CD14-positive monocyte (primary cell): Measurements from ENCODE around the gene GPRC5B. TPM values are rescaled to one million over a fixed set of nuclear protein-coding genes. Genes with fewer than 3 reads are reported as not detected.
A peak's percentile ranks its signal among the peaks of the same experiment; 100 is the strongest.

Source experiments
- DNase-seq, 3 donors: peaks; one replicate each; pipeline ENCODE4 v3.0.0-alpha.2; 2011 to 2022
- H2AFZ ChIP-seq: 2 replicates; pipeline ENCODE4 v1.6.0; 2012; ENCODE audit warnings: mild to moderate bottlenecking, low read depth, low read length, inconsistent platforms; ENCODE audit not compliant: insufficient read depth, poor library complexity, severe bottlenecking
- H3K27ac ChIP-seq, 2 donors: 1 replicate in 1 of 2; 2 replicates in 1 of 2; pipeline ENCODE4 v1.5.1; 2012 to 2013; ENCODE audit warnings: low read length in 2 of 2, control low read depth in 1 of 2, inconsistent platforms in 1 of 2, low read depth in 1 of 2, mild to moderate bottlenecking in 1 of 2
- H3K27me3 ChIP-seq, 2 donors: one replicate each; pipeline versions ENCODE4 v1.6.0 to v1.6.1; 2011 to 2013; ENCODE audit warnings: low read length in 2 of 2; ENCODE audit not compliant: control insufficient read depth in 2 of 2, insufficient read depth in 2 of 2
- H3K36me3 ChIP-seq, 2 donors: replicated peaks in 1 of 2; 1 replicate in 1 of 2; 2 replicates in 1 of 2; pipeline versions ENCODE4 v1.5.1 to v1.6.1; 2012 to 2013; ENCODE audit warnings: low read length in 2 of 2, control low read depth in 1 of 2, inconsistent platforms in 1 of 2, mild to moderate bottlenecking in 1 of 2; ENCODE audit not compliant: insufficient read depth in 2 of 2, control insufficient read depth in 1 of 2
- H3K4me1 ChIP-seq, 2 donors: 1 replicate in 1 of 2; 2 replicates in 1 of 2; pipeline versions ENCODE4 v1.5.1 to v1.6.1; 2012 to 2013; ENCODE audit warnings: low read length in 2 of 2, control low read depth in 1 of 2, inconsistent platforms in 1 of 2, mild to moderate bottlenecking in 1 of 2, moderate library complexity in 1 of 2; ENCODE audit not compliant: insufficient read depth in 2 of 2, control insufficient read depth in 1 of 2
- H3K4me2 ChIP-seq: replicated peaks from 2 replicates; pipeline ENCODE3; 2012; ENCODE audit warnings: low read length, moderate library complexity, mild to moderate bottlenecking; ENCODE audit not compliant: poor library complexity, severe bottlenecking; ENCODE audit errors: extremely low read depth
- H3K4me3 ChIP-seq, 3 experiments: fragments of 200-600 bp in 1 of 3; sonication (generic) in 1 of 3; replicated peaks in 1 of 3; 1 replicate in 2 of 3; 2 replicates in 1 of 3; pipeline ENCODE4 v1.5.1; 2011 to 2013; ENCODE audit warnings: low read length in 3 of 3, mild to moderate bottlenecking in 3 of 3, control low read depth in 2 of 3, low read depth in 2 of 3, inconsistent platforms in 1 of 3, moderate library complexity in 1 of 3
- H3K79me2 ChIP-seq: 2 replicates; pipeline ENCODE4 v1.6.0; 2012; ENCODE audit warnings: mild to moderate bottlenecking, control low read depth, inconsistent platforms, low read length, moderate library complexity; ENCODE audit not compliant: insufficient read depth
- H3K9ac ChIP-seq: 2 replicates; pipeline ENCODE4 v1.6.0; 2017; ENCODE audit warnings: low read length, mild to moderate bottlenecking; ENCODE audit not compliant: insufficient read depth, poor library complexity, severe bottlenecking
- H3K9me3 ChIP-seq, 2 donors: replicated peaks in 1 of 2; 1 replicate in 1 of 2; 2 replicates in 1 of 2; pipeline versions ENCODE4 v1.5.1 to v1.6.1; 2012 to 2013; ENCODE audit warnings: low read length in 2 of 2, control low read depth in 1 of 2; ENCODE audit not compliant: control insufficient read depth in 1 of 2, insufficient read depth in 1 of 2
- H4K20me1 ChIP-seq: 2 replicates; pipeline ENCODE4 v1.6.0; 2012; ENCODE audit warnings: mild to moderate bottlenecking, low read length, control low read depth, moderate library complexity; ENCODE audit not compliant: insufficient read depth
- H3K27ac Mint-ChIP-seq, 7 donors: one replicate each; pipeline ENCODE4 v1.8.0; 2020; ENCODE audit warnings: mild to moderate bottlenecking in 7 of 7, mixed read lengths in 7 of 7, moderate library complexity in 6 of 7, inconsistent platforms in 2 of 7
- H3K27me3 Mint-ChIP-seq, 3 donors: one replicate each; pipeline ENCODE4 v1.8.0; 2021 to 2022; ENCODE audit warnings: low read depth in 3 of 3, mild to moderate bottlenecking in 3 of 3, mixed read lengths in 3 of 3, moderate library complexity in 3 of 3, inconsistent platforms in 1 of 3
- H3K36me3 Mint-ChIP-seq, 2 donors: one replicate each; pipeline ENCODE4 v1.8.0; 2020; ENCODE audit warnings: mixed read lengths in 2 of 2, inconsistent platforms in 1 of 2, mild to moderate bottlenecking in 1 of 2
- H3K4me1 Mint-ChIP-seq: one replicate; pipeline ENCODE4 v1.8.0; 2020; ENCODE audit warnings: mild to moderate bottlenecking, mixed read lengths
- H3K4me3 Mint-ChIP-seq, 2 donors: one replicate each; pipeline ENCODE4 v1.8.0; 2020; ENCODE audit warnings: mild to moderate bottlenecking in 2 of 2, mixed read lengths in 2 of 2, moderate library complexity in 1 of 2
- H3K9me3 Mint-ChIP-seq, 7 donors: one replicate each; pipeline ENCODE4 v1.8.0; 2020 to 2022; ENCODE audit warnings: mixed read lengths in 7 of 7, mild to moderate bottlenecking in 6 of 7, moderate library complexity in 6 of 7, inconsistent platforms in 2 of 7
- WGBS: methylation state at CpG from one replicate; pipeline ENCODE4 v1.1.5; 2013; ENCODE audit warnings: missing lambda C conversion rate; ENCODE audit not compliant: insufficient coverage; 5-methylcytosine and 5-hydroxymethylcytosine counted together
- intact Hi-C, 2 donors: fragments of 100-400 bp; cut with micrococcal nuclease; formaldehyde crosslinking; loops; one replicate each; pipeline versions ENCODE4 v1.15.0 to v1.15.1; 2023
- polyA plus RNA-seq, 3 donors: library from polyadenylated mRNA; depleted of rRNA in 1 of 3; unstranded in 2 of 3; stranded (reverse) in 1 of 3; fragments of 300-500 nt in 2 of 3; fragments of >200 nt in 1 of 3; fragmentation: Illumina TruSeq in 2 of 3; gene quantifications; 1 replicate in 2 of 3; 2 replicates in 1 of 3; pipeline ENCODE4 v1.2.3, GENCODE V29; 2012 to 2021
- TF ChIP-seq, protein P1 (sequence below): fragments of 200-600 bp; IDR thresholded peaks from one replicate; pipeline ENCODE4 v1.8.0; 2022; ENCODE audit warnings: antibody characterized with exemption, mild to moderate bottlenecking

The GPRC5B gene
- polyA plus RNA-seq, 3 donors: 0.06 to 0.24 TPM; not detected in 1

- H3K4me2 ChIP-seq: no peak overlapping the region
- H3K4me1 ChIP-seq: peaks cover 4 to 12% of the 10 kb centered on the region in 2 donors
- H3K36me3 ChIP-seq: no peaks in the 10 kb centered on the region
- no peaks in the 10 kb centered on the region for H3K79me2 ChIP-seq
- TF ChIP-seq, protein P1, sequence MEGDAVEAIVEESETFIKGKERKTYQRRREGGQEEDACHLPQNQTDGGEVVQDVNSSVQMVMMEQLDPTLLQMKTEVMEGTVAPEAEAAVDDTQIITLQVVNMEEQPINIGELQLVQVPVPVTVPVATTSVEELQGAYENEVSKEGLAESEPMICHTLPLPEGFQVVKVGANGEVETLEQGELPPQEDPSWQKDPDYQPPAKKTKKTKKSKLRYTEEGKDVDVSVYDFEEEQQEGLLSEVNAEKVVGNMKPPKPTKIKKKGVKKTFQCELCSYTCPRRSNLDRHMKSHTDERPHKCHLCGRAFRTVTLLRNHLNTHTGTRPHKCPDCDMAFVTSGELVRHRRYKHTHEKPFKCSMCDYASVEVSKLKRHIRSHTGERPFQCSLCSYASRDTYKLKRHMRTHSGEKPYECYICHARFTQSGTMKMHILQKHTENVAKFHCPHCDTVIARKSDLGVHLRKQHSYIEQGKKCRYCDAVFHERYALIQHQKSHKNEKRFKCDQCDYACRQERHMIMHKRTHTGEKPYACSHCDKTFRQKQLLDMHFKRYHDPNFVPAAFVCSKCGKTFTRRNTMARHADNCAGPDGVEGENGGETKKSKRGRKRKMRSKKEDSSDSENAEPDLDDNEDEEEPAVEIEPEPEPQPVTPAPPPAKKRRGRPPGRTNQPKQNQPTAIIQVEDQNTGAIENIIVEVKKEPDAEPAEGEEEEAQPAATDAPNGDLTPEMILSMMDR: no peak
- no peak for DNase-seq
- no peaks in the 10 kb centered on the region for H4K20me1 ChIP-seq
- no peak overlapping the region for H3K27ac Mint-ChIP-seq
- H3K9ac ChIP-seq: no peak overlapping the region
- 64% methylated on average over 7 of the region's 13 CpGs for WGBS
- H3K27ac ChIP-seq: no peak overlapping the region
- peaks cover 4 to 7% of the 10 kb centered on the region in 2 donors for H3K9me3 ChIP-seq
- no peaks in the 10 kb centered on the region for H3K36me3 Mint-ChIP-seq
- intact Hi-C loops: no loop called here
- peaks cover 0 to 21% (median 4%) of the 10 kb centered on the region in 7 donors for H3K9me3 Mint-ChIP-seq
- H2AFZ ChIP-seq: no peak overlapping the region
- H3K27me3 Mint-ChIP-seq: peaks cover 39 to 43% (median 42%) of the 10 kb centered on the region in 3 donors
- no peak overlapping the region for H3K4me3 ChIP-seq
- H3K27me3 ChIP-seq: peaks cover 24 to 38% of the 10 kb centered on the region in 2 donors
- peaks cover 11% of the 10 kb centered on the region for H3K4me1 Mint-ChIP-seq
- H3K4me3 Mint-ChIP-seq: no peak overlapping the region
These were observed 5.3 kb downstream of the GPRC5B start for GRCh38 chr16:19879241-19879792.

- Mint-ChIP-seq H3K4me1 (peaks cover 15% of the 10 kb centered on the region), H3K4me3 (no peak overlapping the region), H3K36me3 (no peaks in the 10 kb centered on the region), H3K27me3 (peaks cover 34 to 38% (median 38%) of the 10 kb centered on the region in 3 donors), H3K9me3 (peaks cover 0 to 21% (median 4%) of the 10 kb centered on the region in 7 donors), H3K27ac (peak overlapping the region in 1 of 7 donors; percentile 54)
- no peak for DNase-seq
- no peak overlapping the region for H2AFZ ChIP-seq
- no peaks in the 10 kb centered on the region for H3K79me2 ChIP-seq
- 86% methylated on average over 5 of the region's 11 CpGs for WGBS
- H4K20me1 ChIP-seq: no peaks in the 10 kb centered on the region
- H3K9me3 ChIP-seq: peaks cover 4 to 7% of the 10 kb centered on the region in 2 donors
- intact Hi-C loops: no loop called here
- peaks cover 0 to 7% of the 10 kb centered on the region in 2 donors for H3K4me1 ChIP-seq
- TF ChIP-seq, protein P1: no peak
- H3K4me3 ChIP-seq: no peak overlapping the region
- no peak overlapping the region for H3K4me2 ChIP-seq
- H3K9ac ChIP-seq: no peak overlapping the region
- H3K27me3 ChIP-seq: peaks cover 23 to 32% of the 10 kb centered on the region in 2 donors
- no peak overlapping the region for H3K27ac ChIP-seq
- no peaks in the 10 kb centered on the region for H3K36me3 ChIP-seq
These were observed 5.9 kb downstream of the GPRC5B start for GRCh38 chr16:19878757-19879156.
